Liver (tissue), 9 donors: ENCODE data around the gene CNTD1. TPM values are rescaled to one million over a fixed set of nuclear protein-coding genes. Genes with fewer than 3 reads are reported as not detected.

ENCODE experiments used
- DNase-seq: peaks from one replicate; pipeline ENCODE4 v3.0.0-alpha.2; 2017; ENCODE audit warnings: low spot score
- H3K27ac ChIP-seq, 2 donors: one replicate each; pipeline ENCODE4 v1.7.0; 2013; ENCODE audit warnings: inconsistent platforms in 2 of 2, low read length in 2 of 2, control low read depth in 1 of 2, low read depth in 1 of 2, mild to moderate bottlenecking in 1 of 2
- H3K27me3 ChIP-seq, 4 donors: one replicate each; pipeline versions ENCODE4 v1.6.1 to v1.7.0; 2013; ENCODE audit warnings: low read length in 3 of 4, inconsistent platforms in 1 of 4, mild to moderate bottlenecking in 1 of 4, moderate library complexity in 1 of 4; ENCODE audit not compliant: control insufficient read depth in 4 of 4, insufficient read depth in 4 of 4
- H3K36me3 ChIP-seq, 4 donors: one replicate each; pipeline versions ENCODE4 v1.6.1 to v1.7.0; 2013; ENCODE audit warnings: low read length in 3 of 4, mild to moderate bottlenecking in 3 of 4, low read depth in 1 of 4, moderate library complexity in 1 of 4; ENCODE audit not compliant: control insufficient read depth in 4 of 4, insufficient read depth in 3 of 4
- H3K4me1 ChIP-seq, 4 donors: one replicate each; pipeline versions ENCODE4 v1.6.1 to v1.7.0; 2013; ENCODE audit warnings: low read length in 3 of 4, mild to moderate bottlenecking in 3 of 4, moderate library complexity in 1 of 4; ENCODE audit not compliant: control insufficient read depth in 4 of 4, insufficient read depth in 4 of 4
- H3K4me3 ChIP-seq, 3 donors: one replicate each; pipeline versions ENCODE4 v1.6.1 to v1.7.0; 2013; ENCODE audit warnings: low read length in 3 of 3, control low read depth in 1 of 3, low read depth in 1 of 3, mild to moderate bottlenecking in 1 of 3
- H3K9ac ChIP-seq, 2 donors: one replicate each; pipeline ENCODE4 v1.7.0; 2013; ENCODE audit warnings: low read length in 2 of 2, mild to moderate bottlenecking in 2 of 2, moderate library complexity in 2 of 2, control low read depth in 1 of 2, low read depth in 1 of 2
- H3K9me3 ChIP-seq, 4 donors: one replicate each; pipeline versions ENCODE4 v1.6.1 to v1.7.0; 2013; ENCODE audit warnings: low read length in 3 of 4; ENCODE audit not compliant: control insufficient read depth in 4 of 4
- EGR1 ChIP-seq, 2 donors: IDR thresholded peaks; 2 replicates each; pipeline ENCODE4 v1.6.1; 2016 to 2018; ENCODE audit warnings: antibody characterized with exemption in 2 of 2, low read depth in 2 of 2
- FOXA1 ChIP-seq: IDR thresholded peaks from 2 replicates; pipeline ENCODE4 v1.6.1; 2016; ENCODE audit warnings: antibody characterized with exemption
- FOXA2 ChIP-seq: IDR thresholded peaks from 2 replicates; pipeline ENCODE4 v1.6.1; 2016; ENCODE audit warnings: antibody characterized with exemption
- HNF4A ChIP-seq, 2 donors: conservative IDR thresholded peaks; 2 replicates each; pipeline ENCODE4 v1.6.1; 2016; ENCODE audit warnings: antibody characterized with exemption in 2 of 2, mild to moderate bottlenecking in 2 of 2
- HNF4G ChIP-seq: IDR thresholded peaks from 2 replicates; pipeline ENCODE4 v1.6.1; 2016; ENCODE audit warnings: antibody characterized with exemption
- JUND ChIP-seq, 2 donors: IDR thresholded peaks; 2 replicates each; pipeline ENCODE4 v1.6.1; 2016; ENCODE audit warnings: antibody characterized with exemption in 2 of 2
- NR2F2 ChIP-seq: IDR thresholded peaks from 2 replicates; pipeline ENCODE4 v1.6.1; 2016; ENCODE audit warnings: antibody characterized with exemption
- RAD21 ChIP-seq, 2 donors: IDR thresholded peaks; 2 replicates each; pipeline ENCODE4 v1.6.1; 2016; ENCODE audit warnings: antibody characterized with exemption in 2 of 2, mild to moderate bottlenecking in 2 of 2
- RXRA ChIP-seq, 2 donors: IDR thresholded peaks; 2 replicates each; pipeline ENCODE4 v1.6.1; 2017 to 2018; ENCODE audit warnings: antibody characterized with exemption in 2 of 2, mild to moderate bottlenecking in 1 of 2
- SP1 ChIP-seq: IDR thresholded peaks from 2 replicates; pipeline ENCODE4 v1.6.1; 2018; ENCODE audit warnings: antibody characterized with exemption, mild to moderate bottlenecking
- TAF1 ChIP-seq: conservative IDR thresholded peaks from 2 replicates; pipeline ENCODE4 v1.6.1; 2016; ENCODE audit warnings: antibody characterized with exemption, mild to moderate bottlenecking
- YY1 ChIP-seq: IDR thresholded peaks from 2 replicates; pipeline ENCODE4 v1.6.1; 2016; ENCODE audit warnings: antibody characterized with exemption, mild to moderate bottlenecking
- WGBS: extraction: QIAGEN DNeasy Blood & Tissue Kit; methylation state at CpG from one replicate; pipeline ENCODE4 v1.1.7; 2013; 5-methylcytosine and 5-hydroxymethylcytosine counted together
- polyA plus RNA-seq, 2 donors: library from polyadenylated mRNA; stranded (reverse) in 1 of 2; unstranded in 1 of 2; fragments of 200-250 nt in 1 of 2; fragments of >200 nt in 1 of 2; fragmentation: Nextera tagmentation in 1 of 2; extraction: Ambion mirVana in 1 of 2; gene quantifications; one replicate each; pipeline versions ENCODE4 v1.2.1 to v1.2.3, GENCODE V29; 2013 to 2015
- total RNA-seq, 2 donors: library from RNA; depleted of rRNA; stranded (reverse); fragments of >200 nt; gene quantifications; one replicate each; pipeline ENCODE4 v1.2.3, GENCODE V29; 2014
- TF ChIP-seq, protein P1 (sequence below): IDR thresholded peaks from 2 replicates; pipeline ENCODE4 v1.6.1; 2016; ENCODE audit warnings: antibody characterized with exemption
- TF ChIP-seq, protein P2 (sequence below): IDR thresholded peaks from 2 replicates; pipeline ENCODE4 v1.6.1; 2016; ENCODE audit warnings: antibody characterized with exemption
- TF ChIP-seq, protein P3 (sequence below): IDR thresholded peaks from 2 replicates; pipeline ENCODE4 v1.6.1; 2016; ENCODE audit warnings: antibody characterized with exemption
- TF ChIP-seq, protein P4 (sequence below): IDR thresholded peaks from 2 replicates; pipeline ENCODE4 v1.6.1; 2016; ENCODE audit warnings: antibody characterized with exemption, mild to moderate bottlenecking
- TF ChIP-seq, protein P5 (sequence below): fragments of 150-350 bp; IDR thresholded peaks from 2 replicates; pipeline ENCODE4 v1.5.1; 2017; ENCODE audit warnings: improper control_type of control experiment, low read depth, low read length; ENCODE audit not compliant: missing input control
- donor health status: healthy.
- donor health status: healthy.
- donor health status: healthy.
- donor health status: healthy.
- donor health status: healthy.

The CNTD1 gene
- total and polyA plus RNA-seq, 4 donors = 0.28 to 0.93 (median 0.89) TPM; not detected in 1

DNA sequence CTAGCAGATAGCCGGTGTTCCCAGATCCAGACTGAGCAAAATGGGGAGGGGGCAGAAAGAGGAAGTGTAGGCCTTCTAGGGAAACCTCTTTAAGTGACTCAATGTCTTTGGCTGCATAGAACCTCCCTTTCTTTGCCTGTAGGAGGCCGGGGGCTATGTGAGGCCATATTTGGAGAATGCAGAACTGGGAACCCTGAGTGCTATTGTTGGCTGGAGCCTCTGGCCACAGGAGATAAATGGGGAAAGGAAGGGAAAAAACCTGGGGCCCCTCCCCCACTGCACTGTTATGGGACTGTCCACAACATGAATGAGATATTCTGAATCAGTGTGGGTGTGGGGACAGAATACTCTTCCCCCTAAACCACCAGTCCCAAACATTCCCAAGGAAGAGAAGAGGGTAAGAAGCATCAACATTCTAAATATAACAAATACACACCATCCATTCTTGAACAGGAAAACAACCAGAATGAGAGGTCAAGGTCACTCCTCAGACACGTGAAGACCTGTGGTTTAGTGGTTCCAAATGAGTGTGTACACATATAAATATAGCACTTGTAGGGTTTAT is 23.0 kb upstream of the CNTD1 start:
- TF ChIP-seq TAF1 = no peak
- no peak for TF ChIP-seq RXRA (IDR thresholded peaks at IDR 0.05)
- TF ChIP-seq FOXA1 = no peak
- TF ChIP-seq, protein P1, sequence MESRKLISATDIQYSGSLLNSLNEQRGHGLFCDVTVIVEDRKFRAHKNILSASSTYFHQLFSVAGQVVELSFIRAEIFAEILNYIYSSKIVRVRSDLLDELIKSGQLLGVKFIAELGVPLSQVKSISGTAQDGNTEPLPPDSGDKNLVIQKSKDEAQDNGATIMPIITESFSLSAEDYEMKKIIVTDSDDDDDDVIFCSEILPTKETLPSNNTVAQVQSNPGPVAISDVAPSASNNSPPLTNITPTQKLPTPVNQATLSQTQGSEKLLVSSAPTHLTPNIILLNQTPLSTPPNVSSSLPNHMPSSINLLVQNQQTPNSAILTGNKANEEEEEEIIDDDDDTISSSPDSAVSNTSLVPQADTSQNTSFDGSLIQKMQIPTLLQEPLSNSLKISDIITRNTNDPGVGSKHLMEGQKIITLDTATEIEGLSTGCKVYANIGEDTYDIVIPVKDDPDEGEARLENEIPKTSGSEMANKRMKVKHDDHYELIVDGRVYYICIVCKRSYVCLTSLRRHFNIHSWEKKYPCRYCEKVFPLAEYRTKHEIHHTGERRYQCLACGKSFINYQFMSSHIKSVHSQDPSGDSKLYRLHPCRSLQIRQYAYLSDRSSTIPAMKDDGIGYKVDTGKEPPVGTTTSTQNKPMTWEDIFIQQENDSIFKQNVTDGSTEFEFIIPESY = no peak
- no peak for TF ChIP-seq HNF4G
- TF ChIP-seq, protein P2, sequence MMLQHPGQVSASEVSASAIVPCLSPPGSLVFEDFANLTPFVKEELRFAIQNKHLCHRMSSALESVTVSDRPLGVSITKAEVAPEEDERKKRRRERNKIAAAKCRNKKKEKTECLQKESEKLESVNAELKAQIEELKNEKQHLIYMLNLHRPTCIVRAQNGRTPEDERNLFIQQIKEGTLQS = no peak
- TF ChIP-seq FOXA2 = no peak
- TF ChIP-seq, protein P3, sequence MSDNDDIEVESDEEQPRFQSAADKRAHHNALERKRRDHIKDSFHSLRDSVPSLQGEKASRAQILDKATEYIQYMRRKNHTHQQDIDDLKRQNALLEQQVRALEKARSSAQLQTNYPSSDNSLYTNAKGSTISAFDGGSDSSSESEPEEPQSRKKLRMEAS = no peak
- TF ChIP-seq JUND (IDR thresholded peaks at IDR 0.05) = no peak
- no peak for TF ChIP-seq HNF4A (conservative IDR thresholded peaks at IDR 0.05)
- no peak for TF ChIP-seq EGR1 (IDR thresholded peaks at IDR 0.05; ENCODE audit: low read depth in 2 of 2)
- TF ChIP-seq SP1 = no peak
- TF ChIP-seq NR2F2 = no peak
- H3K27ac ChIP-seq = no peak overlapping the region
- no peaks in the 10 kb centered on the region for H3K27me3 ChIP-seq
- peaks cover 6 to 18% (median 17%) of the 10 kb centered on the region in 4 donors for H3K4me1 ChIP-seq
- WGBS = 61% methylated on average over 3 of the region's 3 CpGs
- no peak for DNase-seq
- H3K9ac ChIP-seq = no peak overlapping the region
- no peak overlapping the region for H3K4me3 ChIP-seq
- peaks cover 2 to 41% (median 20%) of the 10 kb centered on the region in 4 donors for H3K36me3 ChIP-seq
- no peaks in the 10 kb centered on the region for H3K9me3 ChIP-seq

DNA sequence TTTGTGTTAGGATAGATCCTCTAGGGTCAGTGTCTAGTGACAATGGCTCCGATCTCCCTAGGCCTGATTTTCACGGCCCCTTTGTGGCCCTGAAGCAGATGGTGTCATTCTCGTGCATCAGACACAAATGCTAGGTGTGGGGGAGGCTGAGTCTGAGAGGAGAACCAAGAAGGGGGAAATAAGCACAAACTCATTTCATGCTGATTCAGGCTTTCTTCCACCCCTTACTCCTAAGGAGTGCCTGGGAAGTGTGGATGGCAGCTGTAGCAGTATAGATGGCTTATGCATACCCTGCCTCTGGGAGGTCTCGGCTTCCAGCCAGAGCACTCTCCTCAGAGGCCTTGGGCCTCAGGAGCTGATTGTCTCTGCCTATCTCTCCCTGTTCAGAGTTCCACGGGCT is 20.1 kb upstream of the CNTD1 start:
- TF ChIP-seq SP1 (no peak), JUND (IDR thresholded peaks at IDR 0.05) (no peak), RAD21 (IDR thresholded peaks at IDR 0.05) (no peak), YY1 (no peak), NR2F2 (no peak), EGR1 (IDR thresholded peaks at IDR 0.05; ENCODE audit: low read depth in 2 of 2) (no peak)
- TF ChIP-seq, protein P4, sequence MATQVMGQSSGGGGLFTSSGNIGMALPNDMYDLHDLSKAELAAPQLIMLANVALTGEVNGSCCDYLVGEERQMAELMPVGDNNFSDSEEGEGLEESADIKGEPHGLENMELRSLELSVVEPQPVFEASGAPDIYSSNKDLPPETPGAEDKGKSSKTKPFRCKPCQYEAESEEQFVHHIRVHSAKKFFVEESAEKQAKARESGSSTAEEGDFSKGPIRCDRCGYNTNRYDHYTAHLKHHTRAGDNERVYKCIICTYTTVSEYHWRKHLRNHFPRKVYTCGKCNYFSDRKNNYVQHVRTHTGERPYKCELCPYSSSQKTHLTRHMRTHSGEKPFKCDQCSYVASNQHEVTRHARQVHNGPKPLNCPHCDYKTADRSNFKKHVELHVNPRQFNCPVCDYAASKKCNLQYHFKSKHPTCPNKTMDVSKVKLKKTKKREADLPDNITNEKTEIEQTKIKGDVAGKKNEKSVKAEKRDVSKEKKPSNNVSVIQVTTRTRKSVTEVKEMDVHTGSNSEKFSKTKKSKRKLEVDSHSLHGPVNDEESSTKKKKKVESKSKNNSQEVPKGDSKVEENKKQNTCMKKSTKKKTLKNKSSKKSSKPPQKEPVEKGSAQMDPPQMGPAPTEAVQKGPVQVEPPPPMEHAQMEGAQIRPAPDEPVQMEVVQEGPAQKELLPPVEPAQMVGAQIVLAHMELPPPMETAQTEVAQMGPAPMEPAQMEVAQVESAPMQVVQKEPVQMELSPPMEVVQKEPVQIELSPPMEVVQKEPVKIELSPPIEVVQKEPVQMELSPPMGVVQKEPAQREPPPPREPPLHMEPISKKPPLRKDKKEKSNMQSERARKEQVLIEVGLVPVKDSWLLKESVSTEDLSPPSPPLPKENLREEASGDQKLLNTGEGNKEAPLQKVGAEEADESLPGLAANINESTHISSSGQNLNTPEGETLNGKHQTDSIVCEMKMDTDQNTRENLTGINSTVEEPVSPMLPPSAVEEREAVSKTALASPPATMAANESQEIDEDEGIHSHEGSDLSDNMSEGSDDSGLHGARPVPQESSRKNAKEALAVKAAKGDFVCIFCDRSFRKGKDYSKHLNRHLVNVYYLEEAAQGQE = no peak
- TF ChIP-seq, protein P5, sequence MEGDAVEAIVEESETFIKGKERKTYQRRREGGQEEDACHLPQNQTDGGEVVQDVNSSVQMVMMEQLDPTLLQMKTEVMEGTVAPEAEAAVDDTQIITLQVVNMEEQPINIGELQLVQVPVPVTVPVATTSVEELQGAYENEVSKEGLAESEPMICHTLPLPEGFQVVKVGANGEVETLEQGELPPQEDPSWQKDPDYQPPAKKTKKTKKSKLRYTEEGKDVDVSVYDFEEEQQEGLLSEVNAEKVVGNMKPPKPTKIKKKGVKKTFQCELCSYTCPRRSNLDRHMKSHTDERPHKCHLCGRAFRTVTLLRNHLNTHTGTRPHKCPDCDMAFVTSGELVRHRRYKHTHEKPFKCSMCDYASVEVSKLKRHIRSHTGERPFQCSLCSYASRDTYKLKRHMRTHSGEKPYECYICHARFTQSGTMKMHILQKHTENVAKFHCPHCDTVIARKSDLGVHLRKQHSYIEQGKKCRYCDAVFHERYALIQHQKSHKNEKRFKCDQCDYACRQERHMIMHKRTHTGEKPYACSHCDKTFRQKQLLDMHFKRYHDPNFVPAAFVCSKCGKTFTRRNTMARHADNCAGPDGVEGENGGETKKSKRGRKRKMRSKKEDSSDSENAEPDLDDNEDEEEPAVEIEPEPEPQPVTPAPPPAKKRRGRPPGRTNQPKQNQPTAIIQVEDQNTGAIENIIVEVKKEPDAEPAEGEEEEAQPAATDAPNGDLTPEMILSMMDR = no peak
- no peak for DNase-seq
- Histone ChIP-seq H3K9ac (no peak overlapping the region), H3K27ac (no peak overlapping the region), H3K36me3 (peaks cover 2 to 41% (median 20%) of the 10 kb centered on the region in 4 donors), H3K4me3 (no peak overlapping the region), H3K9me3 (no peaks in the 10 kb centered on the region), H3K27me3 (peaks cover 0 to 6% (median 0%) of the 10 kb centered on the region in 4 donors), H3K4me1 (peaks cover 9 to 24% (median 20%) of the 10 kb centered on the region in 4 donors)
- 92% methylated on average over 5 of the region's 5 CpGs for WGBS
